Upper lobe of left lung (tissue), 4 donors: Measurements from ENCODE around the gene DPH7.
"Not testable (repeated sequence)": the region's sequence is repeated elsewhere in the genome, so short reads cannot be mapped to it uniquely, and the experiment has no call there.

ENCODE experiments used
- CTCF ChIP-seq, 6 experiments: fragments of 450-650 bp in 4 of 6; fragments of 200-600 bp in 2 of 6; sonication (generic) in 2 of 6; IDR thresholded peaks; one replicate each; pipeline ENCODE4 v1.5.1; 2016 to 2019; ENCODE audit warnings: antibody characterized with exemption in 6 of 6
- EP300 ChIP-seq, 4 donors: sonication (generic); formaldehyde crosslinking; IDR thresholded peaks; one replicate each; pipeline ENCODE4 v1.5.1; 2017; ENCODE audit warnings: antibody characterized with exemption in 4 of 4, control low read depth in 2 of 4
- POLR2A ChIP-seq, 4 donors: fragments of 450-650 bp; IDR thresholded peaks; one replicate each; pipeline ENCODE4 v1.5.1; 2016 to 2017; ENCODE audit warnings: antibody characterized with exemption in 4 of 4, mild to moderate bottlenecking in 2 of 4
- POLR2AphosphoS5 ChIP-seq, 2 donors: sonication (generic); formaldehyde crosslinking; IDR thresholded peaks; one replicate each; pipeline ENCODE4 v1.5.1; 2017; ENCODE audit warnings: antibody characterized with exemption in 2 of 2

GRCh38 chr9:137513136-137513535, 65.6 kb downstream of the DPH7 start:
- TF ChIP-seq POLR2A, CTCF, EP300, POLR2AphosphoS5 (IDR thresholded peaks at IDR 0.05): not testable (repeated sequence)
